Muscle layer of colon (tissue), 2 donors: Measurements from ENCODE around the gene FBXW11.

ENCODE experiments used
- H3K27ac ChIP-seq: one replicate; pipeline ENCODE4 v1.7.0; 2013; ENCODE audit warnings: low read depth, mild to moderate bottlenecking, low read length, moderate library complexity
- H3K27me3 ChIP-seq, 2 donors: one replicate each; pipeline ENCODE4 v1.7.0; 2013; ENCODE audit warnings: low read length in 2 of 2, mild to moderate bottlenecking in 2 of 2; ENCODE audit not compliant: insufficient read depth in 2 of 2, control insufficient read depth in 1 of 2
- H3K36me3 ChIP-seq: one replicate; pipeline ENCODE4 v1.7.0; 2013; ENCODE audit warnings: mild to moderate bottlenecking, low read length; ENCODE audit not compliant: insufficient read depth
- H3K4me1 ChIP-seq: one replicate; pipeline ENCODE4 v1.7.0; 2013; ENCODE audit warnings: mild to moderate bottlenecking, low read length; ENCODE audit not compliant: insufficient read depth
- H3K4me3 ChIP-seq, 2 donors: one replicate each; pipeline ENCODE4 v1.7.0; 2013; ENCODE audit warnings: low read length in 2 of 2, low read depth in 1 of 2, mild to moderate bottlenecking in 1 of 2, moderate library complexity in 1 of 2
- H3K9ac ChIP-seq: one replicate; pipeline ENCODE4 v1.7.0; 2013; ENCODE audit warnings: low read length
- H3K9me3 ChIP-seq: one replicate; pipeline ENCODE4 v1.7.0; 2013; ENCODE audit warnings: mild to moderate bottlenecking, low read length
- donor health status: abdominal sarcoma.
- donor health status: Adenocarcinoma of cecum.

The FBXW11 gene

GRCh38 chr5:171832775-171833174 lies 173.7 kb downstream of the FBXW11 start:
- Histone ChIP-seq H3K36me3 (no peaks in the 10 kb centered on the region), H3K9me3 (peaks cover 5% of the 10 kb centered on the region), H3K27ac (no peak overlapping the region), H3K9ac (no peak overlapping the region), H3K4me1 (no peaks in the 10 kb centered on the region), H3K4me3 (no peak overlapping the region), H3K27me3 (no peaks in the 10 kb centered on the region)

DNA sequence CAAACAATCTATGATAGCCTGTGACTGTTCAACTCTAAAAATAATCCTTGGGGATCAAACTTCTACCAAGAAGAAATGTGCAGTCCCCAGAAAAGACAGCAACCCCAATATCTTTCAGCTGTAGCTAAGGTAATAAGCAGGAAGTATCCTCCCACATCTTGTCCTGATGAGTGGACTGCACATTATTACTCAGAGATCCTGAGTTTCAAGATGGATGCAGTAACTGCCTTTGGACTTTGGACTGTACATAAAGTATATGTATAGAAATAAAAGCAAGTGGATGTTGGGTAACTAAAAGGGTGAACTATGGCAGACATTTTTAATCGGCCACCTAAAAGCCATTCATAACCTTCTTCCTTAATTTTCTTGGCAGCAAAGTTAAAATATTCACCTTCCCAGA lies 175.8 kb downstream of the FBXW11 start:
- Histone ChIP-seq H3K4me1 (no peaks in the 10 kb centered on the region), H3K9ac (no peak overlapping the region), H3K4me3 (no peak overlapping the region), H3K27ac (no peak overlapping the region), H3K36me3 (no peaks in the 10 kb centered on the region), H3K9me3 (peaks cover 5% of the 10 kb centered on the region), H3K27me3 (no peaks in the 10 kb centered on the region)

GRCh38 chr5:171827162-171827561 lies 179.3 kb downstream of the FBXW11 start:
- Histone ChIP-seq H3K9ac (no peak overlapping the region), H3K4me1 (no peaks in the 10 kb centered on the region), H3K36me3 (no peaks in the 10 kb centered on the region), H3K9me3 (no peaks in the 10 kb centered on the region), H3K27ac (no peak overlapping the region), H3K27me3 (no peaks in the 10 kb centered on the region), H3K4me3 (no peak overlapping the region)

DNA sequence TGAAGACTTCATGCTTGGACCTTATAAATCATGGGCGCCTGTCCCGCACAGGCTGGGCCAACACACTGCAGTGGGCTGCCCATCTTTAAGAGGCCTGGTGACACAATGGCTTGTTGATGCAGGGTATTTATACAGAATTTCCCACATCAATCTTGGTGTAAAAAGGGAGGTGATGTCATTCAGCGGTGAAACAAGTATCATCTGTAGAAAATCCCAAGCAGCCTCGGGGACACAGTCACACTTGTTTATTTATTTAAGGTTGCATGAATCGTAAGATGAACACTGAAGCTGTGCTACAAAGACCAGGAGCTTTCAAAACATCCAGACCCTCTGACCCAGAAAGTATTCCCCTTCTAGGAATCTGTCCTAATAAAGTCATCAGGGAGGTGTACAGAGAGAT lies 180.3 kb downstream of the FBXW11 start:
- Histone ChIP-seq H3K4me1 (no peaks in the 10 kb centered on the region), H3K27ac (no peak overlapping the region), H3K9ac (no peak overlapping the region), H3K4me3 (no peak overlapping the region), H3K9me3 (no peaks in the 10 kb centered on the region), H3K36me3 (no peaks in the 10 kb centered on the region), H3K27me3 (no peaks in the 10 kb centered on the region)

GRCh38 chr5:171825051-171825450 lies 181.4 kb downstream of the FBXW11 start:
- no peaks in the 10 kb centered on the region for H3K9me3 ChIP-seq
- no peak overlapping the region for H3K9ac ChIP-seq
- no peak overlapping the region for H3K27ac ChIP-seq
- H3K27me3 ChIP-seq: no peaks in the 10 kb centered on the region
- no peaks in the 10 kb centered on the region for H3K4me1 ChIP-seq
- no peak overlapping the region for H3K4me3 ChIP-seq
- no peaks in the 10 kb centered on the region for H3K36me3 ChIP-seq

- no peak overlapping the region for H3K9ac ChIP-seq
- no peaks in the 10 kb centered on the region for H3K9me3 ChIP-seq
- H3K27ac ChIP-seq: no peak overlapping the region
- no peaks in the 10 kb centered on the region for H3K4me1 ChIP-seq
- H3K27me3 ChIP-seq: no peaks in the 10 kb centered on the region
- H3K36me3 ChIP-seq: no peaks in the 10 kb centered on the region
- H3K4me3 ChIP-seq: no peak overlapping the region
Measured at GRCh38 chr5:171823269-171823668, 183.2 kb downstream of the FBXW11 start.

- H3K36me3 ChIP-seq: no peaks in the 10 kb centered on the region
- H3K9me3 ChIP-seq: no peaks in the 10 kb centered on the region
- H3K27me3 ChIP-seq: no peaks in the 10 kb centered on the region
- H3K27ac ChIP-seq: no peak overlapping the region
- no peak overlapping the region for H3K9ac ChIP-seq
- H3K4me3 ChIP-seq: no peak overlapping the region
- no peaks in the 10 kb centered on the region for H3K4me1 ChIP-seq
Measured at GRCh38 chr5:171821286-171821685, 185.2 kb downstream of the FBXW11 start.

DNA sequence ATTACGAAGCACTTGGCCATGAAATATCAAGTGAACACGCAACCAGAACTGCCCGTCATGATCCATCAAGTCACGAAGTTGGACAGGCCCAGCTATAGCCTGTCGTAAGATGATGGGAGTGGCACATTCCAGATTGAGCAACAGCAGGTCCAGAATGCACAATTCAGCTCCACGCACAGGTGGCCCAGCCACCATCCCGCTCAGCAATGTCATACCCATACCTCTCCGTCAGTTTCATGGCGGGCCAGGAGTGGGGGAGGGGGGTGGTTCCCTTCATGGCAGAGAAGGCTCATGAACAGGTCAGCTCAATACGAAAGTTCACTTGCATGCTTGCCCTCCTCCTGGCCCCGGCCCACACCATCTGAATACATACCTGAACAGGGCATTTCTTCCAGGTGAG lies 185.9 kb downstream of the FBXW11 start:
- H3K4me1 ChIP-seq: no peaks in the 10 kb centered on the region
- no peaks in the 10 kb centered on the region for H3K36me3 ChIP-seq
- no peak overlapping the region for H3K4me3 ChIP-seq
- H3K9ac ChIP-seq: no peak overlapping the region
- H3K27me3 ChIP-seq: no peaks in the 10 kb centered on the region
- no peaks in the 10 kb centered on the region for H3K9me3 ChIP-seq
- no peak overlapping the region for H3K27ac ChIP-seq

DNA sequence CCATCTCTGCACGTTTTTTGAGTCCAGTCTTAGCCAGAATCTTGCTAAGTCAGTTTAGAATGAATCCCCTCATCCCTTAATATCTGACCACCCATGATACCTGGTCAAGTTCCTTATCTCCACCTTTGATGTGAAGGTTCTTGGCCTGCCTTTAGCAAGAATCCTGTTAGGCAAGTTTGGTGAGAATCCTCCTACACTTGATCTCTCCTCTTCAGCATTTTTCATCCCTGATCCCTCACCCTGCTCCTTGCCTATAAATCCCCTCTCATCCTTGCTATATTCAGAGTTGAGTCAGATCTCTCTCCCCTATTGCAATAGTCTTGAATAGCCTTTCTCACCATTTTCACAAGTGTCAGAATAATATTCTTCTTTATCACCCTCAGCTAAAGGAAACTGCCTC lies 189.8 kb downstream of the FBXW11 start:
- no peak overlapping the region for H3K4me3 ChIP-seq
- no peaks in the 10 kb centered on the region for H3K36me3 ChIP-seq
- H3K4me1 ChIP-seq: no peaks in the 10 kb centered on the region
- no peak overlapping the region for H3K27ac ChIP-seq
- no peak overlapping the region for H3K9ac ChIP-seq
- no peaks in the 10 kb centered on the region for H3K9me3 ChIP-seq
- H3K27me3 ChIP-seq: no peaks in the 10 kb centered on the region

DNA sequence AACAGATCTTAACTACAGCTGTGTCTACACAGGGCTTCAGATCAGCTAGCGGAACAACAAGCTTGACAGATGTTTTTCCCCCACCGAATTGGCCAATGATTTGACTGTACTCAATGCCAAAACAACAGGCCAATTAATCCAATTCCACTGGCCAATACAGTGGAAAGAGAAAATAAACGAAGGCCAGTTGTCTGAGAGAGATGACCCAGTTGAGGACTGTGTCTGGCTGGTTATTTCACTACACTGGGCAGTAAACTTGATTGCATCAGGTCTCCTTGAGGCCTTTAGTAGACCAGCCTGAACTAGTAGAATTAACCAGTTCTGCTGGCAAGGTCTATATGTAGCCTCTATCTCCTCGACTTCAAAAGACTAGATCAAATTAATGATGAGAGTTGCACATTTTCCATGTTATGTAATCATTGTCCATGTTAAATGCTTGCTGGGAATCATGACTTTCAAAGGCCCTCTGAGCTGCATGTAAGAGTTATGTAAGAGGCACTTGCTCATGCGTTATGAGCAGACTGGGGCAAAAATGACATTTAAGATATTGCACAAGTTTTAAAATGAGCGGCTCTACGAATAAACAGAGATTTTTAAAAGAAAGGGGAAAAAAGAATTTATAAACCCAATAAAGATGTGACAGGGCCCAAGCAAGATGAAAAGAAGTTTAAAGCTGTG lies 192.5 kb downstream of the FBXW11 start:
- Histone ChIP-seq H3K27me3 (no peaks in the 10 kb centered on the region), H3K9ac (no peak overlapping the region), H3K36me3 (no peaks in the 10 kb centered on the region), H3K27ac (no peak overlapping the region), H3K4me1 (no peaks in the 10 kb centered on the region), H3K9me3 (no peaks in the 10 kb centered on the region), H3K4me3 (no peak overlapping the region)

- H3K4me3 ChIP-seq: no peak overlapping the region
Measured at GRCh38 chr5:171813270-171813669, 193.2 kb downstream of the FBXW11 start.

More at GRCh38 chr5:171813270-171813669, 193.2 kb downstream of the FBXW11 start:
- no peaks in the 10 kb centered on the region for H3K27me3 ChIP-seq
- no peaks in the 10 kb centered on the region for H3K36me3 ChIP-seq
- no peak overlapping the region for H3K9ac ChIP-seq
- no peak overlapping the region for H3K27ac ChIP-seq
- no peaks in the 10 kb centered on the region for H3K9me3 ChIP-seq
- H3K4me1 ChIP-seq: no peaks in the 10 kb centered on the region
